Kidney epithelial cell (primary cell): ENCODE results near the gene NWD2. TPM values are rescaled to one million over a fixed set of nuclear protein-coding genes. Genes with fewer than 3 reads are reported as not detected.

Source experiments
- DNase-seq: peaks from one replicate; pipeline ENCODE4 v3.0.0-alpha.2; 2010; ENCODE audit warnings: low read depth
- H3K27me3 ChIP-seq: 2 replicates; pipeline ENCODE4 v1.6.0; 2011; ENCODE audit warnings: low read length; ENCODE audit not compliant: control insufficient read depth, insufficient read depth
- H3K36me3 ChIP-seq: 2 replicates; pipeline ENCODE4 v1.5.1; 2011; ENCODE audit warnings: low read length; ENCODE audit not compliant: control insufficient read depth, insufficient read depth
- H3K4me3 ChIP-seq: 2 replicates; pipeline ENCODE4 v1.5.1; 2011; ENCODE audit warnings: low read depth, mild to moderate bottlenecking, control low read depth, low read length
- CTCF ChIP-seq: IDR thresholded peaks from 2 replicates; pipeline ENCODE4 v1.5.1; 2011; ENCODE audit warnings: mild to moderate bottlenecking, moderate library complexity, low read length, control low read depth, inconsistent platforms; ENCODE audit not compliant: insufficient read depth, poor library complexity, severe bottlenecking
- total RNA-seq: library from RNA; depleted of rRNA; stranded (reverse); fragments of >200 nt; gene quantifications from 2 replicates; pipeline ENCODE4 v1.2.3, GENCODE V29; 2015

Gene NWD2
- total RNA-seq, 1 donor from 2014 or later, result 0.04 TPM

GRCh38 chr4:37467824-37468223, 223.3 kb downstream of the NWD2 start:
- Histone ChIP-seq H3K4me3 (no peak overlapping the region), H3K36me3 (no peaks in the 10 kb centered on the region), H3K27me3 (no peaks in the 10 kb centered on the region)
- DNase-seq, result no peak
- TF ChIP-seq CTCF, result no peak

DNA sequence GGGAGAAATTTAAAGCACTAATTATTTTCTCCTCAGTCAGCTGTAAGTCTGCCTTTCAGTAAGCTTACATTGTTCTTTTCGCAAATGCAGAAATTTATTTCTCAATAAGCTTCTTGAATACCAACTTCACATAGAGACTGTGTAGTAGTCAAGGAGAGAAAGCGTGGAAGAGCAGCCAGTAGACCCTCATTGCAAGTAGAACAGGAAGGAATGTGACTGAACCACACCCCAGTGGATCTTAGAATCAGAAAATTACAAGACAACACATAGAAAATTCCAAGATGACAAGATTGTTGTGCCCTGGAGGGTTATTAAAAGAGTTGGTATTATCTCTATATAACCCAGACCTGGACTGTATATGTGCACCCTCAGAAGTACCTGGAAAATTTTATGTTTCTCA, 224.7 kb downstream of the NWD2 start:
- TF ChIP-seq CTCF, result no peak
- H3K36me3 ChIP-seq, result no peaks in the 10 kb centered on the region
- no peak overlapping the region for H3K4me3 ChIP-seq
- no peaks in the 10 kb centered on the region for H3K27me3 ChIP-seq
- DNase-seq, result no peak

DNA sequence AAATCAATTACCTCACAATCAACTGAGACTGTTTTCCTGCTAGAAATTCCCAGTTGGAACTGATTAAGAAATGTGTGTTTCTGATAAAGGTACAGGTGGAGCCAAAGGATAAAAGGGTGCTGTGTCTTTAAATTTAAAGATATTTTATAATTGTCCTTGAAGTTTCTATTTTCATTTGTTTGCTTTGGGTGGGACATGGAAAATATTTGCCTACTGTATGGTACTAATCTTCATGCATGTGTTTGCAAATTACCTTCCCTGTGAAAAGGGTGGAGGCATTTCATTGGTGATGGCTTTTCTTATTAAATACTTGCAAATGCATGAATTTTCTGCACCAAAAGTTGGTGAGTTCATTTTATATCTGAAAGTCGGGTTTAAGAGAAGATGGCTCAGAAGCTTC, 225.7 kb downstream of the NWD2 start:
- Histone ChIP-seq H3K4me3 (no peak overlapping the region), H3K36me3 (no peaks in the 10 kb centered on the region), H3K27me3 (no peaks in the 10 kb centered on the region)
- TF ChIP-seq CTCF, result no peak
- DNase-seq, result no peak

GRCh38 chr4:37471093-37471492, 226.6 kb downstream of the NWD2 start:
- no peak for DNase-seq
- TF ChIP-seq CTCF, result no peak
- no peaks in the 10 kb centered on the region for H3K36me3 ChIP-seq
- H3K27me3 ChIP-seq, result no peaks in the 10 kb centered on the region
- H3K4me3 ChIP-seq, result no peak overlapping the region

DNA sequence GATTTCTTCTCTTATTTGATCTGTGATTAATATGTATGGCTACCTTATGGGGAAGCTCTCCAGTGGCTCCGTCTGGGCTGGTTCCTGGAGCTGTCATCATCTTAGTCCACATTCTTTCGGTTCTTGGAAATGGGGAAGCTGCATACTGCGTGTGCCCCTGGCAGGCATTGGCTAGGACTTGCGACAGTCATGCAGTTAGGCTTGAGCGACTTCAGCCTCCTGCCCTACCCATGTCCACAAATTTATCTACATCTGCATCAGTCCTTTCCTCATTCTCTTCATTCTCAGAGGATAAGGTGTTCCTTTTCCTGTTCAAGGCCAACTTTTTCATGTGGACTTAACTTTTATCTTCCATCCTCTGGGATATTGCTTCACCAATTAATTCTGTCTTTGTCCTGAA, 227.4 kb downstream of the NWD2 start:
- no peak for TF ChIP-seq CTCF
- no peak overlapping the region for H3K4me3 ChIP-seq
- H3K27me3 ChIP-seq, result no peaks in the 10 kb centered on the region
- no peaks in the 10 kb centered on the region for H3K36me3 ChIP-seq
- peak; percentile 69 for DNase-seq

- H3K27me3 ChIP-seq, result no peaks in the 10 kb centered on the region
- TF ChIP-seq CTCF, result no peak
- no peaks in the 10 kb centered on the region for H3K36me3 ChIP-seq
- H3K4me3 ChIP-seq, result no peak overlapping the region
- DNase-seq, result no peak
These were observed 229.3 kb downstream of the NWD2 start for GRCh38 chr4:37473807-37474206.
